GM19023 (cell line): ENCODE results near the gene NPHP4.

ENCODE experiments used
- ATAC-seq: cut with Tn5 transposase; IDR thresholded peaks from one replicate; pipeline ENCODE4 v1.9.1; 2021; ENCODE audit warnings: mild to moderate bottlenecking, moderate library complexity; ENCODE audit not compliant: unreplicated experiment

Gene NPHP4

DNA sequence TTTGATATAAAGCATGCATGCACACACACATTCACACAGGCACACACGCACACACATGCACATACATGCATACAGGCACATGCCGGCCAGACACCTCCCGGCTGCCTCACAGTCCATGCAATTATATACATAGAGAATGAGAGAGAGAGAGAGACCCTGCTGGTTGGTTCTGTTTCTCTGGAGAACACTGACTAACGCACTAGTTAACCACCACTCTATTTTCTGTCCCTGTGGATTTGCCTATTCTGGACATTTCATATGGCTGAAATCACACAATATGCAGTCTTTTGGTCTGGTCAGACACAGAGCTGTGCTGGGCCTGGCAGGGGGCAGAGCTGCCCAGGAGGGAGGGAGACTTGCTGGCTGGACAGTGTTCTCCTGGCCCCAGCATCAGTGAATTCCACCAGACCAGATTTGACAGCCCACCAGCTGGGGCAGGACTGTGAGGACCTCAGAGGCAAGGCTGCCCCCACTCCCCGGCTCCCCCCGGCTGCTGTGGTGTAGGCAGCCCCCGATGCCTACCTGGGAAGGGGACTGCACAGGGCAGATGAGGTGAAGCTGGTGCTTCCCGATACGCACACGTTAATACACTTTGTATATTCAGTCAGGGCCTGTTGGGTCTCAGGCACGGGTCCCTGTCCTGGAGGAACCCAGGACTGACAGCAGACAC lies 152.2 kb downstream of the NPHP4 start:
- no peak for ATAC-seq

DNA sequence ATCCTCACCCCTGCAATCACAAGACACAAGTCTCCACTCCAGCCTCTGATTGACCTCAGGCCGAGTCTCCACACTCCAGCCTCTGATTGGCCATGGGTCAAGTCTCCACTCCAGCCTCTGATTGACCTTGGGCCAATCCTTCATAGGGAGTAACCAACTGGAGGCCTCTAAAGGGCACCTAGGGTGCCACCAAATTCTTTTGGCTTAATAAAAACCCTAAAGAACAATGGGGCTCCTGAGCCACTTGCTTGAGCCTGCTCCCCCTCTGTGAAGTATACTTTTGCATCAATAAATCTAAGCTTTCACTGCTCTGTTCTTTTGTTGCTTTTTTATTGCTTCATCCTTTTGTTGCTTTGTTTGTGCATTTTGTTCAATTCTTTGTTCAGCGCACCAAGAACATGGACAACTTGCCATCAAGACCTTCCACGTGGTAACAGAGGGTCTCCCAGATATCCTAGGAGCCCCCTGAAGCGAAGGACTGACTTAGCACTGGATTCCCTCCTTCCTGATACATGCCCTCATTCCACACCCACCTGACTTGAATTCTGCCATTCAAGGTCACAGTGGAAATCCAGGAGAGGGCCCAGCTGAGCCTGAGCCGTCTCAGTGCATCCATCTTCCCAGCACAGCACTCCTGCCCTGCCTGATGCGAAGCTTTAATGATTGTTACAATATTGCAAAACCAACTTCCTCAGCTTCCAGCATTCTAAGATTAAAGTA lies 152.9 kb downstream of the NPHP4 start:
- no peak for ATAC-seq

DNA sequence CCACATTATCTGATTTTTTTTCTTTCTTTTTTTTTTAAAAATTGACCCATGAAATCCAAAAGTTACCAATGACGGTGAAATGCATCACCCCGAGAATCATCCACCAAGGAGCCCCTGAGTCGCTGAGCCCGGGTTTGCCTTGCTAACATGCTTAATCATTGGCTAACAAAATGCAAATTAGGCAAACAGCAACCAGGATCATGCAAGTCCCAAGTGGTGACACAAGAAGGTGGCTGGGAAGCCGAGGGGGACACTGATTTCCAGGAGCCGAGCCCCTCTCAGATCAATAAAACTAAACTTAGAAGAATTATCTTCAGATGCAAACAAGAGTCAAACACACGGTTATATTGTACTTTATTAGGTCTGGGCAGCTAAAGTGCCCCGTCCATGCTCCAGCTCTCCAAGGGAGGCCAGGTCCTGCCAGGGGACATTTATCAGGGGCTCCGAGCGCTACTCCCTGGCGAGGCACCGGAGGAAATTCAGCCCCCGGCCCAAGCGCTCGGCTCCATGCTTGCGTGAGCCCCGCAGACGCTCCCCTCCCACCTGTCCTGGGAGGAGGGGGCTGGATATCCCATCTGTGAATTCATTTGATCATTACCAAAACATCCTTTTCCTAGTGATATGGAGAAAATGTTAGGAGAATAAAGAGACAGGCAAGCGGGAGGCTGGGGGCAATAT lies 154.1 kb downstream of the NPHP4 start:
- ATAC-seq = no peak

DNA sequence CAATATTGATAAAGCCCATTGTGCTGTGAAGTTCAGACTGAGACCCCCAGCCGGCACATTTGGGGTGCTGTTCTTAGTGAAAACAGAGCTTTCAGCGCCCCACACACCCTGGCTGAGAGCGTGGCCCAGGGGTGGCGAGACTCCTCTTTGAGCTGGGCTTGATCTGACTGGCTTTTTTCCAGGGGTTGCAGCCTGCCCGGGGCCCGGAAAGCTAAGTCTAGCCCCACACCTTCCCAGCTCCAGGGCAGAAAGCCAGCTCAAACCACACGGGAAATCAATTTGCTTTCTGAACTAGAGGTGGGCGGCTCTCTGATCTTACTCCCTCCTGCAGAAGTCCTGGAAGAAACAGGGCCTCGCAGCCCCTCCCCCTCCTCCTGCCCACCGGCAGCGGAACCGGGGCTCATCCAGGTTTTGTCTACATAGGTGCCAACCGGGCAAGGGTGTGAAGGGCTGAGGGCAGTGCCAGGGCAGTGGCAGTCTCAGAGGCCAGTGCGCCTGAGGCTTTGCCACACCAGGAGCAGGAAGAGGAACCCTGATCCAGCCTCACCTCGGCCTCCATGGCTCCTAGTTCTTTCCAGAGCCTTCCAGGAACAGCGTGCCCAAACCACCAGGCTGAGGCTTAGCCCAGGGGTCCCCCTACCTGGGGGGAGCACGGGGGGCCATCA lies 155.3 kb downstream of the NPHP4 start:
- ATAC-seq = no peak

DNA sequence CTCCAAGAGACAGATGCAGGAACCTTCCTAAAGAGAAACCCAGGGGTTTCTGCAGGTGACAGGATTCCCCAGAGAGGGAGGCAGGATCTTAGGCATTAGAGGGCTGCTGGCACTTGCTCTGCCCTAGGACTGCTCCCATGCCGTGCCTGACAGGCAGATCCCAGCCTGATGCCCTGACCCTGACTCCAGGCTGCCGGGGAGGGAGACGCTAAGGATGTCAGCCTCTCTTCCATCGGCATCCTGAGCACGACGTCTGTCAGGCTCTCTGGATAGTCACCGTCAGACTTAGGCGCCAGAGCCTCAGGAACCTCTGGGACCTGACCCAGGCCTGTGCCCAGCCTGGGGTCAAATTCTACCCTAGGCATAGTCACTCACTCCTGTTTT lies 157.1 kb downstream of the NPHP4 start:
- ATAC-seq = no peak

DNA sequence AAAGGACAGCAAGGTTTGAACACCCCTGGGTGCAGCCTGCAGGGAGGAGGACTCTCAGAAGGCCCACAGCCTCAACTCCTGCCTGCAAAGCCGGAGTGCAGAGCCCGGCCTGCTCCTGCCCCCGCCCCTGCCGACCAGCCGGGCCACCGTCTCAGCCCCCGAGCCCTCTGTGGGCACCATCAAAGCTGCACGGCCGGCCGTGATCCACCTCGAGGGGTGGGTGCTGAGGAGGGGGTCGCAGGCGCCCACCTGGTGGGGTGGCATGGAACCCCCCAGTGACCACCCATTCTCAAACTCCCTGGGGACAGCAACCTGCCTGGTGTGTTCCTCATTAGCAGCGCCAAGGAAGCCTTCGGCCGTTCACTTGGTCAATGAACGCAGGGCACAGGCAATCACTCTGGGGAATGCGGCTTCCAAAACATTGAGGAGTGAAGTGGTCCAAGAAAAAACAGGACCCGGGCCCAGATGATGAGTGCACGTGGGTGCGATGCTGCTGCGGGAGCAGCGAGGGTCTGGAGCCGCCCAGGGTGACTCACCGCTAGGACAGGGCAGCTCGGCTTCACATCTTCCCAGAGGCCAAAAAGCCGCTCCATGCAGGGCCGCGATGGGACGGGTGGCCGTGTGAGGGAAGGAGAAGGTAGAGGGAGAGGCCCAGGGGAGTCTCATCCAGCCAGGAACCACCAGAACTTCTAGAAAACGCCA lies 157.6 kb downstream of the NPHP4 start:
- no peak for ATAC-seq

DNA sequence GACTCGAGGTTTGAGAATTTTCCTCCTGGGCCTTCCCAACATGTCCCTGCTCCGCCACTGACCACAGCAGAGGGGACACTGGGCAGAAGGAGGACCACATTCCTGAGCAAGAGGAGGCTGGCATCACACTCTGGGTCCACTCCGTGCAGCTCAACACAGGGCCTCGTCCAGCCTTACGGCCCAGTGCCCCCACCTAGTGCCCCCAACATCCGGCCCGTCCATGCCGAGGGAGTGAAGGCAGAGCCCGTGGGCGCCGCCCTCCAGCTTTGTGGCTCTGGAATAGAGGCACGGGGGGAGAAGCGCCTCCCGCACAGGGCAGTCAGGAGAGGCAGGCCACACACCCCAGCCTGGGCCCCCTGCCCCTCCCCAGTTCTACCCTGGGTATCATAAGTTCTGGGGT lies 158.3 kb downstream of the NPHP4 start:
- ATAC-seq = no peak

DNA sequence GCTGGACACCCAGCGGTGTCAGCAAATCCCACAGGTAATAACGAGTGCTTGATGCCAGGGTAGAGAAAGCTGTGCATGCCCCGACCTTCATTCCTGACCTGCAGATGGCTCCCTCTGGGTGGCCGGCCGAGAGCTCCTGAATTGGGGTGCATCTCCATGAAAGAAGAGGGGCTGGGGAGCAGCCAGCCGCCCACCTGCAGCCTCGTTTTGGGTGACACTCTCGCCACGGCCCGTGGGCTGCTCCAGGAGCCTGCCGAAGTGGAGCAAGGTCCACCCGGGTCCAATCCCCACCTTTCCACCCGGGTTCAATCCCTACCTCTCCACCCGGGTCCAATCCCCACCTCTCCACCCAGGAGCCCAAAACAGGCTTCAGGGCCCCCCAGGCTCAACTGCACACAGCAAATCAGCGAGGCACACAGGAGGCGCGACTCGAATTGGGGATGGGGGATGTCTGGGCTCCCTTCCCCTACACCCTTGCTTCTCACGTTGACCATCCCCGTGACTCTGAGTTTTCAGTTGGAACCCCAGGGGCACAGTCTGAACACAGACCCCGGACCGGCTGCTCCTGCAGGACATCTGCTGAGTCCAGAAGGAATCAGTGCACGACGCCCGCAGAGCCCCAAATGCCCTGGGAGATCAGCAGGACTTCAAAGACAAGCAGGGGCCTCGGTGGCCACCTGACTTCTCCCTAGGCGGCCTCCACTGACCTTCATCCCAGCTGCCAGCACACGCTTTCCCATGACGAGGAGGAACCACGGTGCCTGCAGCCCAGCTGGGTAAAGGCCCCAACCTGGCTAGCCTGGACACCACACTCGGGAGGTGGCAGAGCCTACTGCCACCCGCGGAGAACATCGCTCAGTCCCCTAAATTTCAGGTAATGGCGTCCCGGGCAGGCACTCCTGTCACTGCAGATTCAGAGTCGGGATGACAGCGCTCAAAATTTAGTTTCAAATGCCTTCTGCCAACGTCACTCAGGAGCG lies 159.0 kb downstream of the NPHP4 start:
- no peak for ATAC-seq

DNA sequence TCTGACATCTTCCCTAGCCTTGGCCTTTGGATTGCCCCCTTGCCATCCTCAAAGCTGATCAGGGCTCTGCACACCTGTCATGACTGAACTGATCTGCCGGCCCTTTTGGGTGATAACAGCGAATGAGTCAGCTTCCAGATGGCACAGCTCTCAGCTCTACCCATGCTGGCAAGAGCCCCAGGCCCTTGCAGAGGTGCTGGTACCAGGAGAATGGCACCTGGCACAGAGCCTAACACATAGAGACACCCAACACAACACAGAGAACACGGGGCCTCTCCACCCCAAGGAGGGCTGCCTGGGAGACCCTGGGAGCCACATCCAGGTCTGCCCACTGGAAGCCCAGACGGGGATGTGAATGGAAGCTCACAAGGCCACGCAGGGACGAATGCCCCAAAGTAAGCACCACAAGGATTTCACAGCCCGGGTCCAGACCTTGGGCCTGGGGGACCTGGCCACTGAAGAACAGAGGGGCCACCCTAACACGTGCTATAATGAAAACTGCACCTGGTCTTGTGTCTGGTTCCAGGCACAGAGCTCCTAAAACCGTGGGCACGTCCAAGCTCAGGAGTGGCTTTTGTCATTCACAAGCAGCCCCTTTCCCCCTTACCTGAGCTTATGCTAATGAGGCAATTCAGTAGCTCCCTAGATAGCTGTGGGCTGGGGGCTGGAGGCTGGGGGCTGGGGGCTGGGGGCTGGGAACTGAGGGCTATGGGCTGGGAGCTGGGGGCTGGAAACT lies 160.5 kb downstream of the NPHP4 start:
- no peak for ATAC-seq

DNA sequence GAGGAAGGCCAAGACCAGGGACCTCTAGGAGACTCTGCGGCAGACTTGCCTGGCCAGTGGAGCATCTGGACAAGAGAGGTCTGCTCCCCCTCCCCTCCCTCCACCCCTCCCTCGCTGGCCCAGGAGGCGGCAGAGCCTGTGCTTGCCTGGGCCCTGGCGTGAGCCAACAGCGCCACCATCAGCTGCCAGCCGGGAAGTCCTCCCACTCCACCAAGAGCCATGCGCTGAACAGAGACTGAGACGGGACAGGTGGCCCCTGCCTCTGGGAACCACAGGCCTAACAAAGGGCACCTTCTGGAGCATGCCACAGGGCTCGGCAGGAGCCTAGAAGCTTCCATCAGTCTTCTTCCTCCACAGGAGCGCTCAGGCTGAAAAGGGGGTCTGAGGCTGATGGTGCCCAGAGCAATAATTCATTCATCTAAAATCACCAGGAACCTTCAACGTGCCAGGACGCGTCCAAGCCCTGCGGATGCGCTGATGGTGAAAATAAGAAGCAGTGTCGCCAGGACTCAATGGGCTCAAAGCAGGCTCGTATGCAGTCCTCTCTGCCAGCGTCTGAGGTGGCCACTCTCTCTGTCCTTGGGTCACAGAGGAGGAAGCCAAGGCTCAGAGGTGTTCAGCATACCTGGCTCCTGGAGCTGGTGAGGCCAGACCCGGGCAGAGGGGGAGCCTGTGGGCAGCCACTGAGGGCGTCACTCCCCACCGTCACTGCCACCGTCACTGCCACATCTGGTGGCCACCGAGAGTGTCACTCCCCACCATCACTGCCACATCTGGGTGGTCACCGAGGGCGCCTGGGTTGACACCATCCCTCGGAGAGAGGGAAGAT lies 161.2 kb downstream of the NPHP4 start:
- ATAC-seq = no peak

DNA sequence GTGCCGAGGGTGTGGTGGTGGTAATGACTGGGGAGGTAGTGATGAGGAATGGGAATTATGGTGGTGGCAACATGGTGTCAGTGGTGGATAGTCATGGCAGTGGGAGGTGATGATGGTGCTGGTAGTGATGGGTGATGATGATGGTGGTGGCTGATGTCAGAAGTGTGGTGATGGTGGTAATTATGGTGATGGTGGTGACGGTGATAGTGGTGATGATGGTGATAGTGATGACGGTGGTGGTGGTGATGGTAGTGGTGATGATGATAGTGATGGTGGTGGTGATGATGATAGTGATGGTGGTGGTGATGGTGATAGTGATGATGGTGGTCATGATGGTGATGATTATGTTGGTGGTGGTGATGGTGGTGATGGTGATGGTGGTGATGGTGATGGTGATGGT lies 162.8 kb downstream of the NPHP4 start:
- no peak for ATAC-seq

DNA sequence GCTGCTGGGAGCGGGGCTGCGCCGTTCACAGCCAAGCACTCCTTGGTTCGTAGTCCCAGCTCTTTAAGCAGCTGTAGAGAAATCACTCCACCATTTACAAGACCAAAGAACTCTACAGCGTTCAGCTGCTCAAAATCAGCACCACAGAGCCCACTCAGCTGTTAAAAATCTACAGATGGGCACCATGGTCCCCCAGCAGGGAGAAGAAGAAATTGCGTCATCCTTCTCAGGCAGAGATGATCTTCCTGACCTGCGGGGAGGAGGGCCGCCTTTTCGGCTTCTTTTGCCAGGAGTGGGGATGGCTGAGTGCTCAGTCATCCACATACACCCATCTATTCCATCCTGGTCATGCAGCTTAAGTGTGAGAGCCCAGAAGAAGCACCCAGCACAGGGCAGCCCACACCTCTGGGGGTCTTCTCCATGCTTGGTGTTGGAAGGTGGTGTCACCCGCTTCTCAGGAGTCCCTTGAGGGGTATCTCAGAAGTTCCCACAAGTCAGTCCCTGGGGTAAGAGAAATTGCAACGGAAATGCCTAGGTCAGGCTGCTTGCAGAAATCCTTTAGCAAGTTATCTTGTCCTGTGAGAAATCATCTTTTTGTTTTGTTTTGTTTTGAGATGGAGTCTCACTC lies 163.8 kb downstream of the NPHP4 start:
- ATAC-seq = no peak

DNA sequence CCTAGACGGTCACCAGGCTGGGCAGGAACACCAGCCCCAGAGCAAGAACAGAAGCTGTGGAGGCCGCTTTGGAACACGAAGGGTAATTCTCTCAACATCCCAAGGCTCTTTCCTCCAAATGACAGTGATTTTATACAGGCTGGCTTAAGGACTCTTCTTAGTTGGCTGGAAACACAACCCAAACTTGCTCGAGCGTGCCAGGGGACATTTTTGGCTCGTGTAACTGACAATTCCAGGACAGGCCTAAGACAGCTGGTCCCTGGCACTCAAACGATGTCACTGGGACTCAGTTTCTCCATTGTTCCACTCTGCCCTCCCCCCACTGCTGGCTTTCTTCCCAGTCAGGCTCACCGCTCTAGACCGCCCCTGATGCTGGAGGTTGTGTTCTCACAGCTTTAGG lies 164.7 kb downstream of the NPHP4 start:
- no peak for ATAC-seq

DNA sequence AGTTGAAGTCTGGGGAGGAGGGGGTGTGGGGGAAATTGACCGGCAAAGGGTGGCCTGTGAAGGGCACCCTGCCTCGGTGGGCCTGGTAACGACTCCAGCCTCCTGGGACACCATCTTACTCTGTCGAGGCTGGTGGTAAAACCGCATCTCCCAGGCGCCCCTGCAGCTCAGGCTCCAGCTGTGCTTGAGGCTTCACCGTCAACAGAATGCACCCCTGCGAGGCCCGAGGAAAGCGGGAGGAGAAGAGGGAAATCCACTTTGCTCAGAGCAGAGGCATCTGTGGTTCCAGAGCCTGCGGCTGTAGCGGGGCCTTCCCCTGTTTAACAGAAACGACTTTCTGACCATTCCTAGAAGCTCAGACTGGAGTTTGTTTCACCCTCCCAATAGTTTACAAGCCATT lies 165.6 kb downstream of the NPHP4 start:
- ATAC-seq = no peak

DNA sequence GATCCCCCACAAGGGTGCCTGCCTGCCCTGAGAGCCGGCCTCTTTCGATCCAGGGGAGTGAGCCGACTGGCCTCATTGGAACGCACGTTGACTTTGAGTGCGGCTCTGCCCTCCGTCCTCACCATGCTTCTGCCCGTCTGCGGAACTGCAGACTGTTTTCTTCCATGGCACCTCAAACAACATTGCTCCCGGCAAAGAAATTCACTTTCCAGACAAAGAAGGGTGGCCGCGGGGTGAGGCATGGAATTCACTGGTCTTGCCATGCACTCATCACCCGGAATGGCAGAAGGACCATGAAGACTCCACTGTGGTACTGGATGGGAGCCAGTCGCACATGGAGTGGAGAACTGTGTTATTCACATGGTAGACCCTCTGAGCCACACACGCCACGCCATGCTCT lies 169.5 kb downstream of the NPHP4 start:
- no peak for ATAC-seq

DNA sequence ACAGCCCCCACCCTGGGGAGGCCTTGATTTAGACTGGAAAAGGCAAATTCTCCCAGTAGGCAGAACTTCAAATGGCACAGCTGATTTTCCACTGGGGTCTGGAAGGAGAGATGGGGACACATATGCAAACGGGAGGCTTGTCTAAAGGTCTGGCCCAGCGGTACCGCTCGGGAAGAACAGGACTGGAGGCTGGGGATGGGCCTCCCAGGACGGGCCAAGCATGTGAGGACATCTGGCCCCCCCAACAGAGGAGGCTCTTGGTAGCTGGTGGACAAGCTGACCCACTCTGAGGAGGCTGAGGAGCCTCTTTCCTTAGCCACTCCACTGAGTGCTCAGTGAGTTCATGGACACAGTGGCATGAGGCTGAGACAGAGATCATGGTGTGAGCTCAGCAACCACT lies 170.0 kb downstream of the NPHP4 start:
- no peak for ATAC-seq

DNA sequence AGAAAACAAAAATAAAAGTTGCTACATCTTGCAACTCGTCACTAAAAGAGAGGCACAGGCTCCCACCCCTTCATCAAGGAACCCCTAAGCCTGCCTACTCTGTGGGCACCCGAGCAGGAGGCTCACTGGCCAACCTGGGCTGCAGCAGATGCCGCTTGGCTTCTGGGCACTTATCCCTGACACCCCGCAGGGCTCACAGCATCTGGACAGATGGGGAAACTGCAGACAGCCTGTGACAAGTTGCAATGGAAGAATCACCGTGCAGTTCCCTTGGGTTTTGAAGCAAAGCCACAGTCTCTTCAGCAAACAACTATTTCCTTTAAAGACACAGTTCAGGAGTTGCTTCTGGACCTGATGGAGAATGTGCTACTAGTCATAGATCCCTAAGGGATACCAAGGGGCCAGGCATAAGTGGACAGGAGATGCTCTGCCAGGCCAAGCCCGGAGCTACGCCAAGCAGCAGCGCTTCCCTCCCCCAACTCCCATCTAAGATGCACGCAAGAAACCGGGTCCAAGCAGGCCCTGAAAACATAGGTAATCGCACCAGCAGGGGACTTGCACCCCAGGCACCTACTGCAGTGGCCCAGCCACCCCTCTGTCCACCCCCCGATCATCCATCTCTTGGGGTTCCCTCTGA lies 170.6 kb downstream of the NPHP4 start:
- ATAC-seq = no peak
